Left ventricle myocardium superior (tissue), 1 donor: ENCODE results near the gene DDX25. TPM values are rescaled to one million over a fixed set of nuclear protein-coding genes. Genes with fewer than 3 reads are reported as not detected.

ENCODE experiments used
- ATAC-seq: fragments of 200-7000 bp; cut with Tn5 transposase; one replicate; pipeline ENCODE4 v1.9.1; 2020; ENCODE audit warnings: mild to moderate bottlenecking, moderate library complexity
- DNase-seq: peaks from one replicate; pipeline ENCODE4 v3.0.0-alpha.2; 2020
- intact Hi-C: fragments of 100-400 bp; cut with micrococcal nuclease; formaldehyde crosslinking; loops from one replicate; pipeline ENCODE4 v1.11.0; 2022
- total RNA-seq: library from RNA; stranded (reverse); fragmentation: NEBNext Ultra II Directional; extraction: Animal tissue kit (Norgen Biotek cat#: 25700); gene quantifications from one replicate; pipeline ENCODE4 v1.2.1, GENCODE V29; 2021
- donor health status: DM: no; HTN: yes; CAD: no; lungs with severe emphysema.

Gene DDX25
- total RNA-seq, 1 donor from 2014 or later = not detected

DNA sequence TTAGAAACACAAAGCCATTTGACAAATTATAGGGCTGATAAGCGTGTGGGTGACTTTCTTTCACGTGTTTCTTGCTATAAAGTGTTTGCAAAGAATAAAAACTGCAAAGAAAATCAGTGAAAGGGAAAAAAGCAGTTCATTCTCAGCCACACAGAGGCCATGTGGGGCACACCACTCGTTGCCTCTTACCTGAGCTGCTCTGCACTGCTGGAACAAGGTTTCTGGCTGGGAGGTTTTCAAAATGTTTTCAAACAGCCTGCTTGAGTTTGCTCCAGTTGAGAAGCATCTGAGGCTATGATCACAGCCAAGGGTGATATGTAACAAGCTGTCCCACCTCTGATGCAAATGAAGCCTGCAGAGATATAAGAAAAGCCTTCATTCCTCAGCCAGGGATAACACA, 26.8 kb downstream of the DDX25 start:
- intact Hi-C loops = no loop called here
- DNase-seq (no peak), ATAC-seq (no peak)

DNA sequence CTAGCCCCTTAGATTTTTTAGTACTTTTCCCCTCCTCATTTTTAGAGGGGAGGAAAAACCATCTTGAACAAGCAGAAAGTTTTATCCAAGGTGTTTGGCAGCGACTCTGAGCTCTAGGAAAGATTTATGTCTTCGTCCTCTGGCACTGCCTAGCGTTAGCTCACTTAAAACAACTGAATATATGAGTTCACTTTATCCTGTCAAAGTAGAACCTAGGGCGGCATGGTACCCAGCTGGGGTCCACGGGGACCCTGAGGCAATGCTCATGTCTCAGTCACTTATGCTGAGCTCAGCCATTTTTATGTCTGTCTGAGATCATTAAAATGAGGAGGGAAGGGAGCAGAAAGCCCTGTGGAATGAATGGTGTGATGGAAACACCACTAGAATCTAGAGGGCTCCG, 27.4 kb downstream of the DDX25 start:
- intact Hi-C loops = no loop called here
- ATAC-seq (no peak), DNase-seq (no peak)

GRCh38 chr11:125932301-125932700, 28.0 kb downstream of the DDX25 start:
- intact Hi-C loops = no loop called here
- no peak for DNase-seq
- no peak for ATAC-seq

DNA sequence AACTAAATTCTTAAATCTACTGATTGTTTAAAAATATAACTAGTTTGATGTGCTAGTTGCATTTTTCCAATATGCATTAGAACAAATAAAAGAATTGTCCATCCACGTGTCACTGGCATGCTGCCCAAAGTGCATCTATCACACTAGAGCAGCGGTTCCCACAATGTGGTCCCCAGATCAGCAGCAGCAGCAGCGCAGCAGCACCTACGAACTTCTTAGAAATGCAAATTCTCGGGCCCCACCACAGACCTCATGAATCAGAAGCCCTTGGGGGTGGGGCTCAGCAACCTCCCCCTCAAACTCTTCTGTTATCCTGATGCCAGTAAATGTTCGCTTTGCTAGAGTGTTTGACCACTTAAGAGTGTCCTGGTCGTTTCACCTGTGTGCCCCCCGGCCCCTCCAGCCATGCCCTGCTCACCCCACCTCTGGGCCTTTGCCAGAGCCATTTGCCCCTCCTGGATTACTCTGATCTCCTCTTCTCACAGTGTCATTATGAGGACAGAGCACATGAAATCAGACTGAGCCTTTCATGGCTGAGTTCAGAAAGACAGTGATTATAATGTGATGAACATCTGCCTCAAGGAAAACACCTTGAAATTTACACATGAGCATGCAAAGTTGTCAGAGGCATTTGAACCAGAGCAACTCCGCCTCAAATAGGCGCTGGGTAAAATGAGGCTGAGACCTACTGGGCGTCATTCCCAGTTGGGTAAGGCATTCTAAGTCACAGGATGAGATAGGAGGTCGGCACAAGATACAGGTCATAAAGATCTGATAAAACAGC, 28.9 kb downstream of the DDX25 start:
- intact Hi-C loops = no loop called here
- ATAC-seq = no peak
- no peak for DNase-seq

GRCh38 chr11:125934473-125934872, 30.2 kb downstream of the DDX25 start:
- ATAC-seq (no peak), DNase-seq (no peak)
- intact Hi-C loops = no loop called here

GRCh38 chr11:125935056-125935455, 30.7 kb downstream of the DDX25 start:
- ATAC-seq = no peak
- no peak for DNase-seq
- intact Hi-C loops = no loop called here

- no peak for DNase-seq
- no peak for ATAC-seq
- intact Hi-C loops = no loop called here
These were observed 31.4 kb downstream of the DDX25 start for GRCh38 chr11:125935618-125936199.

- intact Hi-C loops = no loop called here
- ATAC-seq = no peak
- no peak for DNase-seq
These were observed 34.1 kb downstream of the DDX25 start for GRCh38 chr11:125938418-125938817.

GRCh38 chr11:125939081-125939521, 34.8 kb downstream of the DDX25 start:
- ATAC-seq (peak; percentile 29), DNase-seq (no peak)
- intact Hi-C loops = no loop called here

DNA sequence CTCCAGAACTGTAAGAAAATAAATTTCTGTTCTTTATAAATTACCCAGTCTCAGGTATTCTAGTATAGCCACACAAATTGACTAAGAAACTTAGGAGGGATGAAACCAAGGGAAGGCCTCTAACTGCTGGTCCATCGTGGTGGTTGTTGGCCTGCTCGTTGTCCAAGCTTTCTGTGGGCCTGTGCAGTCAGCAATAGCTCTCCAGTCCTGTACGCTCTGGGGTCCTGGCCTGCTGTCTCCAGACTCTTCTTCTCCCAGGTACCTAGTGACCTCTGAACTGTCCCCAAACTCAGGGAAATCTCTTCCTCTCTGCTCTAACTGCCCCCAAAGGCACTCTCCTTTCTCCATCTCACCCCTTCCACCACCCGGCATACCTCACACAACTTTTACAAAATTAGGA, 35.8 kb downstream of the DDX25 start:
- ATAC-seq (no peak), DNase-seq (no peak)
- intact Hi-C loops = loop anchor here (5.0 kb wide), 1 partner anchor 252 kb away; no protein-coding TSS in a partner anchor

DNA sequence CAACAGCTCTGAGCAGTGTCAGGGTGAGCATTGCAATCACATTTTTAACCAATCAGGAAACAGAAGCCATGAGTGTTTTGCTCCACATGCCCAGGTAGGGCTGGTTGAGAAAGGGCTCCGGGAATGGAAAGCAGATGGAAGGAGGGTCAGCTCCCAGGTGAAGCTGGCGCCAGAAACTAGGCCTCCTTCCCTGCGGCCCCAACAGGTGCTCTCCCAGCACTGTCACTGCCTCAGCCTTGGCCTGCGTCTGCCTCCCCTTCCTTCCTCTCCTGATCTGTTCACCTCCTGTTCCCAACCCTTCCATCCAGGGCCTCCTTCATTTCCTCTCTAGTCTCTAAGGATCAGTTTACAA, 36.9 kb downstream of the DDX25 start:
- no peak for DNase-seq
- no peak for ATAC-seq
- intact Hi-C loops = loop anchor here (5.0 kb wide), 1 partner anchor 251 kb away; no protein-coding TSS in a partner anchor

DNA sequence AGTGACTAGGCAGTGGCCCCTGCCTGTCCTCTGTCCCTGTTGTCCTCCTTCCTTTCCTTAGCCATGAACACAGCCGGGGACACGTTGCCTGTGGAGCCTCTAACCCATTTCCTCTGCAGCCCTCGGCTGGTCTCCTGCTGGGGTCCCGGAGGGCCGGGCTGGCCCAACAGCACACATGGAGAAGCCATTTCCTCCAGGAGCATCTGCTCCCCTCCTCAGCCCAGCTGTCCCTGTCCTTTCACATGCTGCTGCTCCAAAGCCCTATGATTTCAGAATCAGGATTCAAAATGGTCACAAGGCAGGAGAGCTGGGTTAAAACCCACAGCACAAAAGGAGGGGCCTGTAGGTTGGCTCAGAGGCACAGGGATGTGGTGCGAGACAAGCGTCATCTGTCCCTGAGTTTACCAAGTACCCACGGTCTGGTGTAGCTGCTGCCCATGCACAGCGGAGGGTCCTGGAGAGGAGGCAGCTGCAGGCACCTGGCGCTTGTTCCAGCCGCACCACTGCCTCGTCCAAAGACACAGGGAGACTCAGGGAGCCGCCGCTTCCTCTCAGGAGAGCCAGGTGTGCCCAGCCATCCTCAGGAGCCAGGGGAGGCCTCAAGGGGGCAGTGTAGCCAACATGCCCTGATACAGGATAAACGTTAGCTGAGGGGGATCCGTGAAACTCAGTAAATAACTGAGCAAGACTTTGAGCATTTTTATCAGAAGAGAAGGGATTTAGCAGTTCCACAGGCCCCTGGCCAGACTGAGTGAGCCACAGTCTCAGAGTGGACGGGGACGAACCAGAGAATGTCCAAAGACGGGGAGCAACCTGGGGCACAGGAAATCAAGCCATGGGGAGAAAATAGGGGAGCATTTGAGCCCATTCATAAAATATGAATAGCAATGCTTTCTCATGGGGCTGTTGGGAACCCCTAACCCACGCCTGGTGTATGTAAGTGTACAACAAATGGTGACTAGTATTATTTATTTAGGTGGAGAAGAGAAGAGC, 37.6 kb downstream of the DDX25 start:
- ATAC-seq (peak; percentile 84), DNase-seq (peak; percentile 72)
- intact Hi-C loops = loop anchor here (5.0 kb wide), 1 partner anchor 250 kb away; no protein-coding TSS in a partner anchor

GRCh38 chr11:125942771-125943428, 38.6 kb downstream of the DDX25 start:
- no peak for ATAC-seq
- intact Hi-C loops = loop anchor here (5.0 kb wide), 1 partner anchor 249 kb away; no protein-coding TSS in a partner anchor
- DNase-seq = no peak

- ATAC-seq (no peak), DNase-seq (no peak)
These were observed 39.5 kb downstream of the DDX25 start for GRCh38 chr11:125943661-125944349.

DNA sequence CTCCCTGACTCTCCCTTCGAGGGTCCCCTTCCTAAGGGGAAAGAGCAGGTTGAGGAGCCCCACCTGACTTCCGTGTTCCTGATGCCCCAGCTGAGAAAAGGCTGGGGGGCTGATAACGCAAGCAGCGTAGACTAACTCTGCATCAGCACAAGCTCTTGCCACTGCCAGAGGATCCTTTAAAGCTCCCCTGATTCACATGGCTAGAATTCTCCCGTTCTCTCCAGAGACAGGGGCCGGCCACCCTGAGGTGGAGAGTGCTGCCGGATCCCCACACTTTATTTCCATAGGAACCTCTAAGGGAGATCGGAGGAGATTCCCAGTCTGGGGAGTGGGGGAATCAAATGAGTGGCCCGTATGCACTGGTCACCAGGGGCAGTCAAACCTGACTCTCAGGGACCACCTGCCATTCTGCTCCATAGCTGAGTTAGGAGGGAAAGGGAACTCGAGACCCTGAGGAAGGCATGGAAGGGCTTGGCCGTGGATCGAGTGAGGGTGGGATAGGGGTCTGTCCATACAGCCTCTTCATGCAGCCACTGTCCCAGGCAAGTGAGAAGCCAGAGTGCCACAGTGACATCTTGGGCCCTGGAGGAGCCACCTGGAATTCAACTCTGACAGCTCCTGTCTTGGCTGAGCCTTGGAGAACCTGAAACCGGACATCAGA, 40.2 kb downstream of the DDX25 start:
- intact Hi-C loops = loop anchor here (5.0 kb wide), 1 partner anchor 248 kb away; no protein-coding TSS in a partner anchor
- ATAC-seq = no peak
- no peak for DNase-seq

More at GRCh38 chr11:125943661-125944349, 39.5 kb downstream of the DDX25 start:
- intact Hi-C loops = loop anchor here (5.0 kb wide), 1 partner anchor 248 kb away; no protein-coding TSS in a partner anchor

GRCh38 chr11:125945011-125945796, 40.9 kb downstream of the DDX25 start:
- no peak for DNase-seq
- intact Hi-C loops = no loop called here
- no peak for ATAC-seq
